Activated CD8-positive, alpha-beta memory T cell treated with anti-CD3 and anti-CD28 coated beads for 24 hours (primary cell): ENCODE data around the gene NBEA.

Experiments used
- DNase-seq: peaks from one replicate; pipeline ENCODE4 v3.0.0-alpha.2; 2020

Gene NBEA

DNA sequence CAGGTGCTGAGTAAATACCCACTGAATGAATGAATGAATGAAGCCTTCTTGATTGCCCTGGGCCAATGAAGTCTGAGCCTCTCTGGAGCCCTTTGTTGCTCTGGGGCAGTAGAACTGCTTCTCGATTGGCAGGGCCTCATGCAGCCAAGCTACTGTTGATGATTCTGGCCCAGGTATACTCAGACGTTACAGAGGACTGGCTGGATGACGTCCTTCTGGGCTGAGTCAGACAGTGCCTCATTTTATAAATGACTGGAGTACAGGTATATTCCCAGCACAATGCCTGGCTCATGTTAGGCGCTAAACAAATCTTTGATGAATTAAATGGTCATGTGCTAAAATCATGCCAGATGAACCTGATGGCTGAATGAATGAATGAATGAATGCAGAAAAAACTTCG, 778.2 kb downstream of the NBEA start:
- DNase-seq = no peak

DNA sequence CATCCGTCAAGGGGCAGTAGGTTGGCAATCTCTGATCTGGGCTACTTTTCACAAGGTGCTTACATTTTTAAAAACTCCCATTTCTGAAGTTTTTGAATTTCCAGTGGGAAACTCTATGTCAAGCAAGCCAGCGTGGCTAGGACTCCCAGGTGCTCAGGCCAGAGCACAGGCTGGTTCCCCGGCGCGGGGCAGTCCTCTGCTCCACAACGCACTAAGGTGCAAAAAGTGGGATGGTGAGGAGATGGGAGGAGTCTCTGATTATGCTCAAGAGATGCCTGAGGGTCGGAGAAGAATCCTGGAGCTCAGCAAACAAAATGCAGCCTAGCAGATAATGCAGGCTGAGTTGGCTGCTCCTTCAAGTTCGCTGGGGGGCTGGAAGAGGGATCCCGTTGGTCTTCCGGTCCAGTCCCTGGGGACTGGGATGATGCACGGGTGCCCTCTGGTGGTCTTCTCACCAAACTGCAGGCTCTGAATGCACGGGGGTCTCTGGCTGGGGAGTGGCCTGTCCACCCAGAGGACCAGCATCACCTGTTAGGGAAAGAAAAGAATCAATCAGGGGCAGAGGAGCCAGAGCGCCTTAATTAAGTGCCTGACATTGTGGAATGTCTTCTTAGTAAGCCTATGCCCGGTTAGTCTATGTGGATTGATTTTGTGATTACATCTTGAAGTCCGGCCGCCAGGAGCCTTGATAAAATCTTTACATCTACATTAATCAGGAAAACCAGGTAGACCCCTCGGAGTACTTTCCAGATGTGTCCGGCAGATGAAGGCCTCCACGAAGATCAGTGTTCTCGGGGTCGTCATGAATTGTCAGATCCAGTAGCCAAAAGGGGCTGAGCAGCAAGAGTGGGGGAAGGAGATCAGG, 778.9 kb downstream of the NBEA start:
- peak; percentile 73 for DNase-seq
